Stimulated activated CD4-positive, alpha-beta T cell treated with anti-CD3 and anti-CD28 coated beads, Interleukin-4, amount 100 ng/mL, for 48 hours (primary cell): ENCODE measurements around the gene RDH16.
"Not testable (repeated sequence)": the region's sequence is repeated elsewhere in the genome, so short reads cannot be mapped to it uniquely, and the experiment has no call there.

Experiments used
- DNase-seq, 2 donors: peaks; one replicate each; pipeline ENCODE4 v3.0.0-alpha.2; 2020; ENCODE audit warnings: low read depth in 2 of 2

RDH16 gene

DNA sequence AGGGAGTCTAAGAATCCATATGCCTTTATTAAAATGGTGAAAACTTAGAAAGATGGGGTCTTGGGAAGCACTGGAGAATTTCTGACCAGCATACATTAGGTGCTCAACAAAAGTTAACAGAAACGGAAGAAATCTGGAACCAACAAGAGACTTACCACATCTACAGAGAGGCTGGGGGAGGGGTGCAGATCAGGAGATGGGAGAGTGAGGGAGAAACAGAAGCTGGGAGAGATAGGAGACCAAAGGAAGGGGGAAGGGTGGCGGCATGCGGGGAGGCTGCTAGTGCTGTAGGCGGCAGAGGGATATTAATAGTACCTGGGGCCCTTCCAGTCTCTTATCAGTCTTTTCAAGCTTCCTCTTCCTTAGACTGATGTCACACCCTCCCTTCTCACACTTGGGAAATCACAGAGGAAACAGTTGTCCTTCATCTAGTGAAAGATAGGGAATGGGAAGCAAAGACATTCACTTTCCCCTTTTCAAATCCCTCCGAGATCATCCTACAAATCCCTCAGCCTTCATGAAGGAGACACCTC is 30.9 kb upstream of the RDH16 start:
- no peak for DNase-seq

DNA sequence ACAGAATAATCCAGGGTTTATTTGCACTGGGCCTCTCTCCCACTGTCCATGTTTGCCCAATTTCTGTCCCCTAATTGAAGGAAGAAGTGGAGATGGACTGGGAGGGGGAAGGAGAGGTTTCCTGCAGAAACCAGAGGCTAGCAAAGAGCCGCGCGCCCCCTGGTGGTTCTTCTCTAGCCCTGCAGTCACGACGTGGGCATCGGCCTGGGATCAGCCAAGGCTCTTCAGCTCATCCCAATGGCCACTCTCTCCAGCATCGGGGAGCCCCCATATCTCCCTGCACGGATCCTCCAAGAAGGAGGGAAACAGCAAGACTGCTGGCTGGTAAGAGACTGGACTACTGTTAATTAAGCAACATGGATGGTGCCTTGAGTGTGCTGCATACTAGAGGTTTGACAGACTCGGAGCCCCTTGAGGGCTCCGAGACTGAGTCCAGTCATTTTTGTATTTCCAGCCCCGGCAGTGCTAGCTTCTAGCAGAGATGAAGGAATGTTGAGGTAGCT is 30.2 kb upstream of the RDH16 start:
- peak; percentile 70 to 74 for DNase-seq

DNA sequence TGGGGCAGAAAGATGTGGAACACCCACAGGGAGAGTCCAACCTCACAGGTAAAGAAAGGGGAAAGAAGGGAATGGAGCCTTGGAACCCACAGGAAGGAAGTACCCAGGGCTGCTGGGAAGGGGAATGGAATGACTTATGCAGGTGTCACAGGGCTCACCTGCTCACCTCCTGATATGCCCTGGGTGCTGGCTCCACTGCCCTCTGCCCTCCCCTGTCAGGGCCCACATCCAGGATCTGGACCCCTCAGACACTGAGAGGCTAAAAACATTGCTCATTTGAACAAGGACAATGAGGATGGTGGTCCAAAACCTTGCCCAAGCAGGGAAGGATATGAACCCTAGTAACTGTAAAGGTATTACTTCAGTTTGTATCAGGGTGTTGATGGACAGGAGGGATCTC is 29.6 kb upstream of the RDH16 start:
- DNase-seq: no peak

DNA sequence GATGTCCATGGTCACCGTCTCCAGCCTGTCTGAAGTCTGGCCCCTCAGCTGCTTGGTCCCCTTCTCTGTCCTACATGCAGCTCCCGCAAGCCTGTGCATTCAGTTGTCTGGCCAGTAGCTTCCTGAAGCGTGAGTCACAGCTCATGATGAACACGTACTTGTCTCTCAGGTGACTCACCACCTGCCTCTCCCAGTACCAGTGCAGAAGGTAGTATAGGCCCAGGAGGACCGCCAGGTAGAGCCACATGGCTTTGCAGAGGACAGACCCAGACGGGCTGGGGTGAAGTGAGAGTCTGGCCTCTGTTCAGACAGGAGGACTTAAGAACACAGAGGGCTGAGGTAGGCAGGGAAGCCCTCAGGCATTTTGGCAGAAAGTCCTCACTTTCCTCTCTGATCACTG is 28.3 kb upstream of the RDH16 start:
- DNase-seq: not testable (repeated sequence)

- no peak for DNase-seq
Observed at GRCh38 chr12:56983386-56983785, 26.0 kb upstream of the RDH16 start.

DNA sequence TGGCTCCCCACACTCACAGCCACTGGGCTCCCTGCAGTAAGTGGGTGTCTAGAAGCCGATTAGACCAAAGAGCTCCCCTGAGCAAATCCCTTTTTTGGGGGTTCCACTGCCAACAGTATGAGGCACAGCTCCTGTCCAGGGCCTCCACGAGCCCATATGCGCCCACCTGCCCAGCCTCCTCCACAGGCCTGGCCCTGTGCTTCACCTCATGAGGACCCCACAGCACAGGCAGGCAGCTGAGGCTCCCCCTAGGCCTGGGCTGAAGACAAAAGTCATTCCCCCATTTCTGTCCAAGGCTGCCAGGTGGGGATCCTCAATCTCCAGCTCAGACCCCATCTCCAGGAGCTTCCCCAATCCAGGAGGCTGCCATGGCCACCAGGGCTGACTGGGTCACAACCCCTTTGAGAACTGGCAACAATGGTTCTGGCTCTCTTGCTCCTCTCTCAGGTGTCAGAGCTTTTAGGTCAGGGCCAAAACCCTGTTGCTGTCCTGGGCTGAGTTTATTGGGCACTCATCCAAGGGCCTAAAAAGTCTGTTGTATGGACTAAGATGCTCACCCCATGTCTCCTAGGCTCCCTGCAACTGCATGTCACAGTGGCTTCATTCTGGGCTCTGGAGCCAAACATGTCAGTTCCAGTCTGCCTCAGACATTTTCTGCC is 25.3 kb upstream of the RDH16 start:
- not testable (repeated sequence) for DNase-seq

- DNase-seq: no peak
Observed at GRCh38 chr12:56980941-56981530, 23.6 kb upstream of the RDH16 start.

GRCh38 chr12:56980268-56980667 is 22.9 kb upstream of the RDH16 start:
- no peak for DNase-seq

DNA sequence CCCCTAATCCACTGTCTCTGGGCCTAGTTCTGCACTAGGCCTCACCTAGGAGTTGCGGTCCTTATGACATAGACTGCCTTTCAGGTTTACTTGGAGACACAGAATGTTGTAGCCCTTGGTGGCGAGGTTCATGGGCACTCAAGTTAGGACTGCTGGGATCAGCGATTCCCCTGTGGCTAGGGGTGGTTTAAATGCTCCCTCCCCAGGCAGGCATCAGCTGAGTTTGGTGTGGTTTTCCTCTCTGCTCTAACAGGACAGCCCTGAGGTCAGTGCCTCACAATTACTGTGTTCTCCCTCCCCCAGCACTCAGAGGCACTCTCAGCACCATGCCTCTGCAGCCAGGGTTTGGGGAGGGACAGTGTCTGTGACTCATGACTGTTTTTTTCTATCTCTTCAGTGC is 22.2 kb upstream of the RDH16 start:
- DNase-seq: no peak

DNA sequence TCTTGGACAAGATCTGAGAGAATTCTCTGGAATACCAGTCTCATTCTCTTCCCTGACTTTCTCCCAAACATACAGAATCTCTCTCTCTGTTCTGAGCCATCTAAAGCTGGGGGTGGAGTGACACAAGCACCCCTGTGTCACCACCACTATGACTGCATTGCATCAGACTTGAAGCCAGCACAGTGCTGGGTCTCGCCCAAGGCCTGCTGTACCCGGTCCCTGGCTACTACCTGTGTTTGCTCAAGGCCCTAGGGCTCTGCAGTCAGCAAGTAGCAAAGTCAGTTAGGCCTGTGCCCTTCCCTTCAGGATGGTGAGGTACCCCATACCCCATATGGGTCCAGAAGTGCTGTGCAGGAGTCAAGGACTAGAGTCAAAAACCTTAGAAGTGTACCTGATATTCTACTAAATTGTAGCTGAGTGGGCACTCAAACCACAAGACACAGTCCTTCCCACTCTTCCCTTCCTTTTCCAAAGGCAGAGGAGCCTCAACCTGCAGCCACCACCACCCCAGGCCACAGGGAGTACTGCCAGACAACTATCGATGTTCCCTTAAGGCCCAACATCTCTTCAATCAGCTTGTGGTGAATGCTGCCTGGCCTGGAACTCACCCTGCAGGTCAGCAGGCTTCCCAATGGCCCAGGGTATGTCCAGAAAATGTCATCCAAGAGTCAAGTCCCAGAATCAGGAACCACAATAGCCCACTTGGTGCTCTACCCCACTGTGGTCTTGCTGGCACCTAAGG is 21.2 kb upstream of the RDH16 start:
- no peak for DNase-seq

- not testable (repeated sequence) for DNase-seq
Observed at GRCh38 chr12:56977361-56977760, 20.0 kb upstream of the RDH16 start.

GRCh38 chr12:56974224-56974623 is 16.8 kb upstream of the RDH16 start:
- not testable (repeated sequence) for DNase-seq

DNA sequence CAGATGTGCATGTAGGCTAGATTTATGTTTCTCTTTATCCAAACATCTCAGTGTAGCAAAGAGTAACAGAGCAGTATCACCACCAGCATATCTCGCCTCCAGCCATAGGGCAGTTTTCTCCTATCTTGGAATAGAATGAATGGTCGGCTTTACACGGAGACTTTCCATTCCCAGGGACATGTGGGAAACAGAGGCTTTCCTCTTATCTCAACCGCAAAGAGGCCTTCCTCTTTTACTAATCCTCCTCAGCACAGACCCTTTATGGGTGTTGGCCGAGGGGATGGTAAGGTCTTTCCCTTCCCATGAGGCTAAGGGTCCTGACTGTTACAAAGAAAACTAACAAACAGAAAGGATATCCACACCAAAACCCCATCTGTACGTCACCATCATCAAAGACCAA is 11.5 kb upstream of the RDH16 start:
- DNase-seq: not testable (repeated sequence)

- DNase-seq: not testable (repeated sequence)
Observed at GRCh38 chr12:56965997-56966642, 8.7 kb upstream of the RDH16 start.

DNA sequence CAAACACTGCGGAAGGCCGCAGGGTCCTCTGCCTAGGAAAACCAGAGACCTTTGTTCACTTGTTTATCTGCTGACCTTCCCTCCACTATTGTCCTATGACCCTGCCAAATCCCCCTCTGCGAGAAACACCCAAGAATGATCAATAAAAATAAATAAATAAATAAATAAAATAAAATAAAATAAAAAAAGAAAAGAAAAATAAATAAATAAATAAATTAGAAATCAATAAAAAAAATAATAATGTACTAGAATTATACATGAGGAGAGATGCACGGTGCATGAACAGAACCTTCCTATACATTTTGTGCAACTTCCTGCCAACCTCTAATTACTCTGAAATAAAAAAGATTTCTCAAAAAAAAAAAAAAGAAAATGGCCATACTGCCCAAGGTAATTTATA is 7.7 kb upstream of the RDH16 start:
- not testable (repeated sequence) for DNase-seq

DNA sequence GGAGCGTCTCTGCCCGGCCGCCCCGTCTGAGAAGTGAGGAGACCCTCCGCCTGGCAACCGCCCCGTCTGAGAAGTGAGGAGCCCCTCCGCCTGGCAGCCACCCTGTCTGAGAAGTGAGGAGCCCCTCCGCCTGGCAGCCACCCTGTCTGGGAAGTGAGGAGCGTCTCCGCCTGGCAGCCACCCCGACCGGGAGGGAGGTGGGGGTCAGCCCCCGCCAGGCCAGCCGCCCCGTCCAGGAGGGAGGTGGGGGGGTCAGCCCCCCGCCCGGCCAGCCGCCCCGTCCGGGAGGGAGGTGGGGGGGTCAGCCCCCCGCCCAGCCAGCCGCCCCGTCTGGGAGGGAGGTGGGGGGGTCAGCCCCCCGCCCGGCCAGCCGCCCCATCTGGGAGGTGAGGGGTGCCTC is 6.1 kb upstream of the RDH16 start:
- not testable (repeated sequence) for DNase-seq

- DNase-seq: not testable (repeated sequence)
Observed at GRCh38 chr12:56962247-56962646, 4.8 kb upstream of the RDH16 start.

DNA sequence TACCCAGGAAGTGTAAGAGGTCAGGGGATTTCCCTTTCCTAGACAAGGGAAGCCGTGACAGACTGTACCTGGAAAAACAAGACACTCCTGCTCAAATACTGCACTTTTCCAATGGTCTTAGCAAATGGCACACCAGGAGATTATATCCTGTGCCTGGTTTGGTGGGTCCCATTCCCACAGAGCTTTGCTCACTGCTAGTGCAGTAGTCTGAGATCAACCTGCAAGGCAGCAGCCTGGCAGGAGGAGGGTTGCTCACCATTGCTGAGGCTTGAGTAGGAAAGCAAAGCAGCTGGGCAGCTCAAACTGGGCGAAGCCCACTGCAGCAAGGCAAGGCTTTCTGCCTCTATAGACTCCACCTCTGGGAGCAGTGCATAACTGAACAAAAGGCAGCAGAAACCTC is 1.0 kb upstream of the RDH16 start:
- DNase-seq: no peak

- DNase-seq: no peak
Observed at GRCh38 chr12:56955631-56956256, 1.7 kb downstream of the RDH16 start.

- DNase-seq: no peak
Observed at GRCh38 chr12:56954958-56955355, 2.5 kb downstream of the RDH16 start.
